ENCODE measurements around the gene COL20A1. TPM values are rescaled to one million over a fixed set of nuclear protein-coding genes. Genes with fewer than 3 reads are reported as not detected.

Gene COL20A1
- total and polyA plus RNA-seq, 5 donors, result not detected

DNA sequence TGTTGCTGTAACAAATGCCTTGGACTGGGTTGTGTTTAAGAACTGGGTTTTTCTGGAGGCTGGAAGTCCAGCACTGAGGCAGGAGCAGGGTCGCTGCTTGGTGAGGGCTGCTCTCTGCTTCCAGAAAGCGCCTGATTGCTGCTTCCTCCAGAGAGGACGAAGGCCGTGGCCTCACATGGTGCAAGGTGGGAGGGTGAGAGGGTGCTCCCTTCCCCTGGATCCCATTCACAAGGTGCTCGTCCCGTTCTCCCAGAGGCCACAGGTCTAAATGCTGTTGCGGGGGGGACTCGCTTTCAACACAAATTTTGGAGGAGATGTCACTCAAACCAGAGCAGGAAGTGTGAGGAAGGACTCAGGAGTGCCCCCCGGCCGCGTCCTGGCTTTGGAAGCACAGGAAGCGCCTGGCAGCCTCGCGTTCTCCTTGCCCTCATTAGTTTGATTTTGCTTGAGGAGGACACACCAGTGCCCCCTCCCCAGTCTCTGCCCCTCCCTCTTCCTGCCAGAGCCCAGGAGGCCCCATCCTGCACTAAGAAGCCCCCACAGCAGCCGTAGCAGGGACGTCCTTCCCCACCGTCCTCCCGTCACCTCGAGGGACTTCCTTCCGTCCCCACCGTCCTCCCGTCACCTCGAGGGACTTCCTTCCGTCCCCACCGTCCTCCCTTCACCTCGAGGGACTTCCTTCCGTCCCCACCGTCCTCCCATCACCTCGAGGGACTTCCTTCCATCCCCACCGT, 31.0 kb upstream of the COL20A1 start:
- Histone ChIP-seq H3K9me3 (ENCODE audit: control insufficient read depth, low read length) (no peaks in the 10 kb centered on the region), H3K4me3 (ENCODE audit: low read length) (no peak overlapping the region), H3K27me3 (ENCODE audit: control insufficient read depth, insufficient read depth) (no peaks in the 10 kb centered on the region), H3K4me1 (ENCODE audit: control insufficient read depth, insufficient read depth, low read length) (no peaks in the 10 kb centered on the region), H3K27ac (ENCODE audit: low read length) (no peak overlapping the region)
- DNase-seq (no peak), ATAC-seq (no peak)
- intact Hi-C loops (cut with DNase I), result no loop called here
- WGBS, result 41% methylated on average over 30 of the region's 30 CpGs

DNA sequence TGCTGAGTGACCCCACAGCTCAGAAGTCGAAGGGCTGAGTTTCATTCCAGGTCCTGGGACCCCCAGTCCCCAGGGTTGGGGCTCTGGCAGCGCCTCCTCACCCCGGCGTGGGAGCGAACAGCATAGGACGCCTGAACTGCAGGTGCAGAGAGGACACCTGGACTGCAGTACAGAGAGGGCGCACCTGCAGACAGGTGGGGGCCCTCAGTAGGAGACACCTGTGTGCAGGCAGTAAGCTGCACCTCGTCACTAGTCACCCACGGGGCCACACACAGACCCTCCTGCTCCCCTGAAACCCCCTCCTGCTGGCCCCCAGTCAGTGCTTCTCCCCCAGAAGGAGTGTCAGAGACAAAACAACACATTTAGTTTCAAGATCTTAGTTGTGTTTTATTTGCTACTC, 30.1 kb upstream of the COL20A1 start:
- Histone ChIP-seq H3K27me3 (ENCODE audit: control insufficient read depth, insufficient read depth) (no peaks in the 10 kb centered on the region), H3K9me3 (ENCODE audit: control insufficient read depth, low read length) (no peaks in the 10 kb centered on the region), H3K4me3 (ENCODE audit: low read length) (no peak overlapping the region), H3K4me1 (ENCODE audit: control insufficient read depth, insufficient read depth, low read length) (no peaks in the 10 kb centered on the region), H3K27ac (ENCODE audit: low read length) (no peak overlapping the region)
- DNase-seq (no peak), ATAC-seq (no peak)
- 81% methylated on average over 9 of the region's 9 CpGs for WGBS
- intact Hi-C loops (cut with DNase I), result no loop called here

DNA sequence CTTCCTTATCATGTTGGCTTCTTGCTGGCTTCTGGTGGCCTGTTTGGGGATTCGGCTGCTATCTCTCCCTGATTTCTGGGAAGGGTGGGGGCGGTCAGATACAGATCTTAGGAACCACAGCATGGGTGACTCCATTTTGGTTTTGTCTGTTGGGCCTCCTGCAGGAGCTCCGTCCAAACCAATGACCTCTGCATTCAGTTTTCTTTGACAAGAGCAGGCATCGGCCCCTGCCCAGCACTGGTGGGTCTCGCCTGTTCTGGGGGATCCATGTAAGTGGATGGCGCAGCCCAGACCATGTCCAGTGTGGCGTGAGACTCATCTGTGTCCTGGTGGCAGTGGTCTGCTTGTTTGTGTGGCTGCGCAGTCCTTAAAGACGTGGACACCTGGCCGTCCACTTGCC, 29.0 kb upstream of the COL20A1 start:
- Histone ChIP-seq H3K4me1 (ENCODE audit: control insufficient read depth, insufficient read depth, low read length) (no peaks in the 10 kb centered on the region), H3K27me3 (ENCODE audit: control insufficient read depth, insufficient read depth) (no peaks in the 10 kb centered on the region), H3K27ac (ENCODE audit: low read length) (no peak overlapping the region), H3K4me3 (ENCODE audit: low read length) (no peak overlapping the region), H3K9me3 (ENCODE audit: control insufficient read depth, low read length) (no peaks in the 10 kb centered on the region)
- intact Hi-C loops (cut with DNase I), result no loop called here
- no peak for ATAC-seq
- WGBS, result 80% methylated on average over 10 of the region's 10 CpGs
- DNase-seq, result no peak

DNA sequence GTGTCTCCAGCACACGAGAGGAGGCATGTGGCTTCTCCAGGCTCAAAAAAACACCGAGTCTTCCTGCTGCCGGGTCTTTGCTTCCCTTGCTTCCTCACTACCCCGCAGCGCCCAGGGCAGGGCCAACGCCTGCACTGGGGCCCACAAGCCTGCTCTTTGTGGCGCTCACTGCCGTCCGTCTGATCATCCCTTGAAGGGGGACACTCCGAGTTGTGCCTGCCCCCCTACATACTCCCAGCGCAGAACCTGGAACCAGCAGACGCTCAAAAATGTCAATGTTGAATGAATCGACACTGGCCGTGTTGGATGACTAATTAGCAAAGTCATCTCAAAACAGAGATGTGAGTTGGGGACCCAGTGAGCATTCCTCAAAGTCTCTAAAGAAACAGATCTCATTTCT, 28.5 kb upstream of the COL20A1 start:
- Histone ChIP-seq H3K4me1 (ENCODE audit: control insufficient read depth, insufficient read depth, low read length) (no peaks in the 10 kb centered on the region), H3K4me3 (ENCODE audit: low read length) (no peak overlapping the region), H3K27ac (ENCODE audit: low read length) (no peak overlapping the region), H3K9me3 (ENCODE audit: control insufficient read depth, low read length) (no peaks in the 10 kb centered on the region), H3K27me3 (ENCODE audit: control insufficient read depth, insufficient read depth) (no peaks in the 10 kb centered on the region)
- DNase-seq (no peak), ATAC-seq (no peak)
- WGBS, result 46% methylated on average over 14 of the region's 14 CpGs
- intact Hi-C loops (cut with DNase I), result no loop called here

DNA sequence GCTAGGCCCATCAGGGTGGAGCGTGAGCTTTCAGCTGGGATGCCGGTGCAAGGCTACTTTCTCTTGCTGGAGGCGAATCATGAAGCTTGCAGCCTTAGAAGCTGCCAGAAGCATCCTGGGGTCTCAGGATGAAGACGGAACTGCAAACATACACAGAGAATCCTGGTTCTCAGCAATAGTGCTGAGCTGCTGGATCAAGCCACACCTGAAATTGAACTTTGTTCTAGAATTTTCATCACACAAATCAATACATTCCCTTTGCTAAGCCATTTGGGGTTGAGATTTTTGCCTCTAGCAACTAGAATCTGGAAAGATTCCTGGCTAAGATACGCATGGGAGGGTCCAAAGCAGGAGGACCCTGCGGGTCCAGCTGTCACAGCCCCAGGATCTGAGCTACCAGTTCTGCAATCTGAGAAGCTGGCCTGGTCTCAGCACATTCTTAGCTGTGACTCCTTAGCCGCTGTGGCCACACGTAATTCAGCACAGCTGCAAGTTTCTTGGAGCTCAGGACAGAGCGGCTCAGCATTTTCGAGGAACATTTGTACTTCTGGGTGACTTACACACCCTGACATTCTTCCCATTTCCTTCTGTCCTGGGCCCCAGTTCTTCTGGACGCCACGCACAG, 27.0 kb upstream of the COL20A1 start:
- ATAC-seq, result no peak
- intact Hi-C loops (cut with DNase I), result no loop called here

GRCh38 chr20:63267691-63268090, 25.3 kb upstream of the COL20A1 start:
- no peaks in the 10 kb centered on the region for H3K27me3 ChIP-seq (ENCODE audit: control insufficient read depth, insufficient read depth)
- intact Hi-C loops (cut with DNase I), result no loop called here
- no peak for DNase-seq
- no peak overlapping the region for H3K27ac ChIP-seq (ENCODE audit: low read length)
- WGBS, result 60% methylated on average over 9 of the region's 9 CpGs
- peaks cover 2% of the 10 kb centered on the region for H3K4me1 ChIP-seq (ENCODE audit: control insufficient read depth, insufficient read depth, low read length)
- no peak for ATAC-seq
- H3K9me3 ChIP-seq (ENCODE audit: control insufficient read depth, low read length), result no peaks in the 10 kb centered on the region
- H3K4me3 ChIP-seq (ENCODE audit: low read length), result no peak overlapping the region

More for the DNA sequence above, 27.0 kb upstream of the COL20A1 start:
- Histone ChIP-seq H3K9me3 (ENCODE audit: control insufficient read depth, low read length) (no peaks in the 10 kb centered on the region), H3K4me3 (ENCODE audit: low read length) (no peak overlapping the region), H3K4me1 (ENCODE audit: control insufficient read depth, insufficient read depth, low read length) (no peaks in the 10 kb centered on the region), H3K27ac (ENCODE audit: low read length) (no peak overlapping the region), H3K27me3 (ENCODE audit: control insufficient read depth, insufficient read depth) (no peaks in the 10 kb centered on the region)
- no peak for DNase-seq
- 66% methylated on average over 12 of the region's 12 CpGs for WGBS

GRCh38 chr20:63268256-63268655, 24.7 kb upstream of the COL20A1 start:
- H3K27me3 ChIP-seq (ENCODE audit: control insufficient read depth, insufficient read depth), result no peaks in the 10 kb centered on the region

DNA sequence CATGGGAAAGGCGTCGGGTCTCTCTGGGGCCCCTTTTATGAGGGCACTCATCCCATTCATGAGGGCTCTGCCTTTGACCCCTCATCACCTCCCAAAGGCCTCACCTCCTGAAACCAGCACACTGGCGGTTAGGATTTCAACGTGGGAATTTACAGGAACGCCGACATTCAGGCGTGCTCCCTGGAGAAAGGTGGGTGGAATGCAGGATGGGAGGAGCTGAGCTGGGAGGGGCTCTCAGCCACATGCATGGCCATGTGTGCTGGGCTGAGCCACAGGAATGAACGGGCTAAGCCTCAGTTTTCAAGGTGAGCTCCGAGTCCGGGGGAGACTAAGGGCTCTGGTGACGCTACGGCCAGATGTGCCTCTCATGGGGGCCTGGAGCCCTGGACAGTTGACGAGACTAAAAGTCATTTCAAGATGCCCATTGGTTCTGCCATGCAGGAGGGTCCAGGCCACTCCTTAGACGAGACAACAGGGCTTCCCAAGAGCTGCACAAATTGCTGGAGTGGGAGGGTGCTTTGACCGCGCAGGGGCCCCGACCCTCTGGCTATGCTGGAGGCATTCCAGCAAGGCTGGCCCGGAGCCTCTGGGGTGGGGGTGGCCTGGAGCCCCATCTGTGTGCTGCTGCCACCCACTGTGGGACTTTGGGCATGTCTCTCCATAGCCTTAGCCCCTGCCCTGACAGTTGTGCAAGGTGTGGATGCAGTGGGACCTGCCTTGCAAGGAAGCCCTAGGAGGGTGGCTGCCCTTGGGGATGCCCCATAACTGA, 24.1 kb upstream of the COL20A1 start:
- ATAC-seq (no peak), DNase-seq (no peak)
- H3K27me3 ChIP-seq (ENCODE audit: control insufficient read depth, insufficient read depth), result no peaks in the 10 kb centered on the region
- no peak overlapping the region for H3K4me3 ChIP-seq (ENCODE audit: low read length)
- intact Hi-C loops (cut with DNase I), result no loop called here
- H3K4me1 ChIP-seq (ENCODE audit: control insufficient read depth, insufficient read depth, low read length), result peaks cover 5% of the 10 kb centered on the region
- H3K27ac ChIP-seq (ENCODE audit: low read length), result no peak overlapping the region
- no peaks in the 10 kb centered on the region for H3K9me3 ChIP-seq (ENCODE audit: control insufficient read depth, low read length)
- WGBS, result 42% methylated on average over 18 of the region's 18 CpGs

More at GRCh38 chr20:63268256-63268655, 24.7 kb upstream of the COL20A1 start:
- H3K27ac ChIP-seq (ENCODE audit: low read length), result no peak overlapping the region
- intact Hi-C loops (cut with DNase I), result no loop called here
- DNase-seq (no peak), ATAC-seq (no peak)
- H3K4me3 ChIP-seq (ENCODE audit: low read length), result no peak overlapping the region
- H3K4me1 ChIP-seq (ENCODE audit: control insufficient read depth, insufficient read depth, low read length), result peaks cover 2% of the 10 kb centered on the region
- H3K9me3 ChIP-seq (ENCODE audit: control insufficient read depth, low read length), result no peaks in the 10 kb centered on the region
- whole genome bisulfite sequencing, result 70% methylated on average over 7 of the region's 7 CpGs

DNA sequence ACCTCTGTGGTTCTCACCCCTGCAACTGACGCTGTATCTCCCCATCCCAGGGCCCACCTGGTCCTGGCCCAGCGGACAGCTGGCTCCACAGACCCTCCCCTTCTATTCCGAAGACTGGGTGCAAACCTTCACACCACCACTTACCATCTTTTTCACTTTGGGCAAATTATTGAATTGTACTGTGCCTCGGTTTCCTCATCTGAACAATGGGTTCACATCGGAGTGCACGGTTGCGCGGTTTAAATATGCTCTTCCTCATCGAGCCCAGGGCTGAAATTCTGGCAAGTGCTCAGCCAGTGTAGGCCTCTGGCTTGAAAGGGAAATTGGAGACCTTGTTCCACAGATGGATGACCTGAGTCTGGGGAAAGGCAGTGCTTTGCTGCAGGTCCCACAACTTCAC, 23.3 kb upstream of the COL20A1 start:
- no peak overlapping the region for H3K4me3 ChIP-seq (ENCODE audit: low read length)
- H3K4me1 ChIP-seq (ENCODE audit: control insufficient read depth, insufficient read depth, low read length), result peaks cover 6% of the 10 kb centered on the region
- intact Hi-C loops (cut with DNase I), result no loop called here
- WGBS, result 93% methylated on average over 9 of the region's 9 CpGs
- H3K9me3 ChIP-seq (ENCODE audit: control insufficient read depth, low read length), result no peaks in the 10 kb centered on the region
- H3K27ac ChIP-seq (ENCODE audit: low read length), result no peak overlapping the region
- H3K27me3 ChIP-seq (ENCODE audit: control insufficient read depth, insufficient read depth), result no peaks in the 10 kb centered on the region
- ATAC-seq, result no peak
- no peak for DNase-seq

DNA sequence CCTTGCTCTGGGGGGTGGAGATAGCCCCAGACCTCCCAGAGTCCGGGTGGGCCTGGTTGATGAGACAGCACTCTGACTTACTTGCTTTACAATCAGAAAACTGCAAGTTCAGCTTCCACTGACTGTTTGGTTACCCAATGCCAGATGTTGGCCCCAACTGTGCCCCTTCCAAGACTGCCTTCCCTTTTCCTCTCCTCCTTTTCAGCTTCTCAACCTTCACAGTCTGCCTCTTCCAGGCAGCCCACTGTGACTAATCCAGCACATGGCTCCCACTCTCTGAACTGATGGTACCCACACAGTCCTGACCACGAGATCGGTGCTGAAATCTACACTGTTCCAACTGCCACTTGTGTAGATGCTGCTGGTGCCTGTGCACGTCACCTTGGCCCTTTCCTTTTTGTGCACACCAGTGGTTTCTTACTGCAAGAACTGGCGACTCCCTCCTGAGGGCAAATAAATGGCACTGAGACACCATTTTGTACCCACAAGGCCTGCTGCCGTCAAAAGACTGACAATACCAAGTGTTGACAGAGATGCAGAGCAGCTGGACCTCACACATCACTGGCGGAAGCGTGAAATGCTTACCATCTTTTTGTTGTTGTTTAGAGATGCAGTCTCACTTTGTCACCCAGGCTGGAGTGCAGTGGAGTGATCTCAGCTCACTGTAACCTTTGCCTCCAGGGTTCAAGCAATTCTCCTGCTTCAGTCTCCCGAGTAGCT, 22.2 kb upstream of the COL20A1 start:
- 87% methylated on average over 9 of the region's 9 CpGs for WGBS
- no peak overlapping the region for H3K4me3 ChIP-seq (ENCODE audit: low read length)
- no peak overlapping the region for H3K27ac ChIP-seq (ENCODE audit: low read length)
- H3K9me3 ChIP-seq (ENCODE audit: control insufficient read depth, low read length), result no peaks in the 10 kb centered on the region
- ATAC-seq (no peak), DNase-seq (no peak)
- intact Hi-C loops (cut with DNase I), result no loop called here
- no peaks in the 10 kb centered on the region for H3K27me3 ChIP-seq (ENCODE audit: control insufficient read depth, insufficient read depth)
- peaks cover 6% of the 10 kb centered on the region for H3K4me1 ChIP-seq (ENCODE audit: control insufficient read depth, insufficient read depth, low read length)
